SU-DHL-6 (cell line): Measurements from ENCODE around the gene COL23A1.

Source experiments
- H2AFZ ChIP-seq: fragments of 200-600 bp; sonication (generic); 2 replicates; pipeline ENCODE4 v1.6.1; 2014; ENCODE audit warnings: low read depth, mild to moderate bottlenecking, moderate library complexity, mixed read lengths, antibody characterized with exemption, low read length; ENCODE audit not compliant: severe bottlenecking
- H3F3A ChIP-seq: fragments of 200-600 bp; shearing (Covaris generic); 2 replicates; pipeline ENCODE4 v1.6.0; 2016; ENCODE audit warnings: antibody characterized with exemption, mild to moderate bottlenecking; ENCODE audit not compliant: insufficient read depth
- H3K27ac ChIP-seq: fragments of 200-600 bp; sonication (generic); 2 replicates; pipeline ENCODE4 v1.5.1; 2016; ENCODE audit warnings: low read depth, mild to moderate bottlenecking, low read length, moderate library complexity, mixed read lengths
- H3K27me3 ChIP-seq: fragments of 200-600 bp; sonication (generic), shearing (Covaris generic); 2 replicates; pipeline ENCODE4 v1.6.0; 2014; ENCODE audit warnings: mild to moderate bottlenecking, low read length
- H3K36me3 ChIP-seq: fragments of 200-600 bp; sonication (generic); 2 replicates; pipeline ENCODE4 v1.6.1; 2014; ENCODE audit warnings: mild to moderate bottlenecking, low read length, mixed read lengths
- H3K4me2 ChIP-seq: fragments of 300-600, 200-600 bp; shearing (Covaris generic), sonication (generic); 2 replicates; pipeline ENCODE4 v1.6.0; 2014; ENCODE audit warnings: low read length, low read depth, mild to moderate bottlenecking; ENCODE audit not compliant: poor library complexity, severe bottlenecking
- H3K4me3 ChIP-seq: fragments of 200-600 bp; sonication (generic); 2 replicates; pipeline ENCODE4 v1.5.1; 2014; ENCODE audit warnings: antibody characterized with exemption, low read length, mild to moderate bottlenecking, mixed read lengths; ENCODE audit not compliant: insufficient read depth, poor library complexity, severe bottlenecking
- H3K79me2 ChIP-seq: fragments of 200-600 bp; sonication (generic); 2 replicates; pipeline ENCODE4 v1.6.1; 2014; ENCODE audit warnings: mild to moderate bottlenecking, low read length, moderate library complexity; ENCODE audit not compliant: insufficient read depth
- H3K9ac ChIP-seq: fragments of 200-600 bp; sonication (generic); 2 replicates; pipeline ENCODE4 v1.7.0; 2014; ENCODE audit warnings: mild to moderate bottlenecking, low read length
- H3K9me2 ChIP-seq: fragments of 200-600 bp; sonication (generic); replicated peaks from 2 replicates; pipeline ENCODE4 v1.6.1; 2014; ENCODE audit warnings: low read length; ENCODE audit not compliant: insufficient read depth
- H3K9me3 ChIP-seq: fragments of 200-600 bp; sonication (generic); 2 replicates; pipeline ENCODE4 v1.6.1; 2014; ENCODE audit warnings: low read length, mixed read lengths; ENCODE audit not compliant: insufficient read depth
- H4K20me1 ChIP-seq: fragments of 200-600 bp; sonication (generic); 2 replicates; pipeline ENCODE4 v1.6.1; 2014; ENCODE audit warnings: low read depth, mild to moderate bottlenecking, antibody characterized with exemption, low read length, moderate library complexity, mixed read lengths
- CTCF ChIP-seq: fragments of 200-600 bp; sonication (generic); IDR thresholded peaks from one replicate; pipeline ENCODE4 v1.5.1; 2017; ENCODE audit warnings: antibody characterized with exemption, mild to moderate bottlenecking, low read length, moderate library complexity; ENCODE audit not compliant: insufficient read depth, poor library complexity, severe bottlenecking
- EZH2phosphoT487 ChIP-seq: fragments of 200-600 bp; sonication (generic), shearing (Covaris generic); conservative IDR thresholded peaks from 2 replicates; pipeline ENCODE4 v1.6.1; 2018; ENCODE audit warnings: mild to moderate bottlenecking, antibody characterized with exemption, low read length, moderate library complexity, mixed read lengths

COL23A1 gene

DNA sequence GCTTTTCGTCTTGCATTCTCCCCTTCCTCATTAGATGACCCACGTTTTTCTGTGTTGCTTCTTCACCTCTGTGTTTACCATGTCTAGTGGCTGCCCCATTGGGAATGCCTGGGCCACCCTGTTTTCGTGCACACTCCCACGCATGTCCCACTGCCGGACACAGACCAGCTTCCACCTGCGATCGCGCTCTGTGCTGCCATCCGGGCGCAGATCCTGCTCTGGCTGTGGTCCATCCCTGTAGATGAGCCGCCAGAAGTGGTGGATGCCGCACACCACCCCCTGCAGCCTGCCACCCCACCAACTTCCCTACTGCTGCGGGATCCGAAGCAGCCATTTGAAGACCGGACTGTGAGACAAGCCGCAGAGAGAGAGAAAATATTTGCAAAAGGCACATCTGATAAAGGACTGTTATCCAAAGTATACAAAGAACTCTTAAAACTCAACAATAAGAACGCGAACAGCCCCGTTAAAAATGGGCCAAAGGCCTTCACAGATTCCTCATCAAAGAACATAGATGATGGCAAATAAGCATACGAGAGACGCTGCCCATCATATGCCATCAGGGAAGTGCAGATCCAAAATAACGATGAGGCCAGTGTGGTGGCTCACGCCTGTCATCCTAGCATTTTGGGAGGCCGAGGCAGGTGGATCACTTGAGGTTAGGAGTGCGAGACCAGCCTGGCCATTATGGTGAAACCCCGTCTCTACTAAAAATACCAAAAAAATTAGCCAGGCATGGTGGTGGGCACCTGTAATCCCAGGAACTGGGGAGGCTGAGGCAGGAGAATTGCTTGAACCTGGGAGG, 163.7 kb downstream of the COL23A1 start:
- Histone ChIP-seq H3K9me3 (no peaks in the 10 kb centered on the region), H3F3A (no peaks in the 10 kb centered on the region), H2AFZ (no peak overlapping the region), H3K27ac (no peak overlapping the region), H4K20me1 (no peaks in the 10 kb centered on the region), H3K4me3 (no peak overlapping the region), H3K36me3 (no peaks in the 10 kb centered on the region), H3K4me2 (no peak overlapping the region), H3K9me2 (no peaks in the 10 kb centered on the region), H3K27me3 (no peaks in the 10 kb centered on the region), H3K9ac (no peak overlapping the region), H3K79me2 (no peaks in the 10 kb centered on the region)
- no peak for TF ChIP-seq EZH2phosphoT487
- TF ChIP-seq CTCF: no peak

GRCh38 chr5:178425621-178426068, 164.5 kb downstream of the COL23A1 start:
- Histone ChIP-seq H3F3A (no peaks in the 10 kb centered on the region), H3K4me2 (no peak overlapping the region), H3K36me3 (no peaks in the 10 kb centered on the region), H3K79me2 (no peaks in the 10 kb centered on the region), H2AFZ (no peak overlapping the region), H3K4me3 (no peak overlapping the region), H3K9me2 (no peaks in the 10 kb centered on the region), H3K27ac (no peak overlapping the region), H3K27me3 (no peaks in the 10 kb centered on the region), H3K9ac (no peak overlapping the region), H4K20me1 (no peaks in the 10 kb centered on the region), H3K9me3 (no peaks in the 10 kb centered on the region)
- TF ChIP-seq CTCF (no peak), EZH2phosphoT487 (no peak)

GRCh38 chr5:178424810-178425177, 165.4 kb downstream of the COL23A1 start:
- TF ChIP-seq EZH2phosphoT487 (no peak), CTCF (no peak)
- no peaks in the 10 kb centered on the region for H3K9me2 ChIP-seq
- no peak overlapping the region for H2AFZ ChIP-seq
- no peaks in the 10 kb centered on the region for H3K36me3 ChIP-seq
- H3K79me2 ChIP-seq: no peaks in the 10 kb centered on the region
- no peak overlapping the region for H3K4me2 ChIP-seq
- H3K27me3 ChIP-seq: no peaks in the 10 kb centered on the region
- no peak overlapping the region for H3K27ac ChIP-seq
- no peaks in the 10 kb centered on the region for H3F3A ChIP-seq
- H4K20me1 ChIP-seq: no peaks in the 10 kb centered on the region
- no peak overlapping the region for H3K4me3 ChIP-seq
- H3K9me3 ChIP-seq: no peaks in the 10 kb centered on the region
- no peak overlapping the region for H3K9ac ChIP-seq
